Keratinocyte (primary cell): ENCODE measurements around the gene MALRD1. TPM values are rescaled to one million over a fixed set of nuclear protein-coding genes. Genes with fewer than 3 reads are reported as not detected.

Experiments
- DNase-seq: peaks from one replicate; pipeline ENCODE4 v3.0.0-alpha.2; 2011; ENCODE audit warnings: low read depth, missing footprints, low spot score
- FAIRE-seq: peaks from 2 replicates; lab custom pipeline; 2011; peaks lifted over from hg19 to GRCh38; lab: Jason Lieb, UNC
- H2AFZ ChIP-seq: 2 replicates; pipeline ENCODE4 v1.6.0; 2012; ENCODE audit warnings: low read length, control low read depth, inconsistent platforms; ENCODE audit not compliant: control insufficient read depth
- H3K27ac ChIP-seq: 2 replicates; pipeline ENCODE4 v1.5.1; 2011; ENCODE audit warnings: low read length; ENCODE audit not compliant: control insufficient read depth, insufficient read depth
- H3K27me3 ChIP-seq: 3 replicates; pipeline ENCODE4 v1.6.0; 2011; ENCODE audit warnings: low read length; ENCODE audit not compliant: control insufficient read depth, insufficient read depth; ENCODE audit errors: extremely low read depth
- H3K36me3 ChIP-seq, 2 experiments: 2 replicates in 1 of 2; 3 replicates in 1 of 2; pipeline ENCODE4 v1.5.1; 2011; ENCODE audit warnings: low read length in 2 of 2, mild to moderate bottlenecking in 1 of 2; ENCODE audit not compliant: control insufficient read depth in 2 of 2, insufficient read depth in 2 of 2; ENCODE audit errors: extremely low read depth in 1 of 2
- H3K4me1 ChIP-seq: 3 replicates; pipeline ENCODE4 v1.5.1; 2011; ENCODE audit warnings: low read length; ENCODE audit not compliant: control insufficient read depth, insufficient read depth; ENCODE audit errors: extremely low read depth
- H3K4me2 ChIP-seq: 3 replicates; pipeline ENCODE4 v1.6.0; 2011; ENCODE audit warnings: low read depth, low read length; ENCODE audit not compliant: control insufficient read depth, insufficient read depth; ENCODE audit errors: extremely low read depth
- H3K4me3 ChIP-seq, 3 experiments: fragments of 200-600 bp in 1 of 3; sonication (generic) in 1 of 3; 2 replicates in 2 of 3; 3 replicates in 1 of 3; pipeline ENCODE4 v1.5.1; 2011 to 2016; ENCODE audit warnings: low read length in 3 of 3, mild to moderate bottlenecking in 3 of 3, control low read depth in 2 of 3, inconsistent platforms in 1 of 3, low read depth in 1 of 3, mixed read lengths in 1 of 3, mixed run types in 1 of 3, moderate library complexity in 1 of 3; ENCODE audit not compliant: control insufficient read depth in 2 of 3, insufficient read depth in 2 of 3; ENCODE audit errors: extremely low read depth in 1 of 3
- H3K79me2 ChIP-seq: 2 replicates; pipeline ENCODE4 v1.6.0; 2012; ENCODE audit warnings: low read length; ENCODE audit not compliant: control insufficient read depth, insufficient read depth
- H3K9ac ChIP-seq: 3 replicates; pipeline ENCODE4 v1.6.0; 2011; ENCODE audit warnings: low read length; ENCODE audit not compliant: control insufficient read depth, insufficient read depth; ENCODE audit errors: extremely low read depth
- H3K9me1 ChIP-seq: 3 replicates; pipeline ENCODE4 v1.6.0; 2011; ENCODE audit warnings: low read length; ENCODE audit not compliant: control insufficient read depth, insufficient read depth; ENCODE audit errors: extremely low read depth
- H3K9me3 ChIP-seq: 2 replicates; pipeline ENCODE4 v1.5.1; 2012; ENCODE audit warnings: low read depth, low read length; ENCODE audit not compliant: control insufficient read depth
- H4K20me1 ChIP-seq: 3 replicates; pipeline ENCODE4 v1.6.0; 2011; ENCODE audit warnings: low read length; ENCODE audit not compliant: control insufficient read depth, insufficient read depth; ENCODE audit errors: extremely low read depth
- EZH2 ChIP-seq: IDR thresholded peaks from one replicate; pipeline ENCODE4 v1.6.1; 2012; ENCODE audit warnings: inconsistent platforms, mild to moderate bottlenecking, low read length, moderate library complexity
- dilution Hi-C: fragments of 300-500 bp; cut with MboI; formaldehyde crosslinking; loops from one replicate; pipeline ENCODE4 v1.7.0; 2020; ENCODE audit warnings: low sequenced_read_pairs; ENCODE audit not compliant: extremely low pct_ligation_motif_present
- polyA plus RNA-seq, 5 experiments: library from polyadenylated mRNA; depleted of rRNA in 3 of 5; stranded (reverse) in 3 of 5; stranded (forward) in 1 of 5; unstranded in 1 of 5; fragments of >200 nt; gene quantifications; 1 replicate in 1 of 5; 2 replicates in 3 of 5; 3 replicates in 1 of 5; pipeline versions ENCODE4 v1.2.1 to v1.2.3, GENCODE V29; 2011 to 2012; ENCODE audit warnings: missing spikeins in 2 of 5, low read depth in 1 of 5, low replicate concordance in 1 of 5
- TF ChIP-seq, protein P1 (sequence below), 3 experiments: IDR thresholded peaks in 1 of 3; conservative IDR thresholded peaks in 1 of 3; optimal IDR thresholded peaks in 1 of 3; 2 replicates in 2 of 3; 3 replicates in 1 of 3; pipeline versions ENCODE3 to v1.5.1; 2011; ENCODE audit warnings: low read length in 3 of 3, mild to moderate bottlenecking in 3 of 3, moderate library complexity in 2 of 3, control low read depth in 1 of 3, inconsistent platforms in 1 of 3; ENCODE audit not compliant: insufficient read depth in 2 of 3; ENCODE audit errors: extremely low read depth in 1 of 3

Gene MALRD1
- polyA plus RNA-seq, 1 donor (not counting 4 experiments of a cell fraction or from before 2014, with no cell fraction given): not detected

DNA sequence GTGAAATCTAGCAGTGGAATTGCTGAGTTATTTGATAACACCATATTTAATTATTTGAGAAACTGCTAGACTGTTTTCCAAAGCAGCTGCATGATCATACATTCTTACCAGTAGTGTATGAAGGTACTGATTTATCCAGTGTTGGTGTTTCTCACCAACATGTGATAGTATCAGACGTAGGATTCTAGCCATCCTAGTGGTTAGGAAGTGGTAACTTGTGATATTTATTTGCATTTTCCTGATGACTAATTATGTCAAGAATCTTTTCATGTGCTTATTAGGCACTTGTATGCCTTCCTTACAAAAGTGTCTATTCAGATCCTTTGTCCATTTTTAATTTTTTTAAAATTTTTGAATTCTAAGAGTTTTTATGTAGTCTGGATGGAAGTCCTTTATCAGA is 713.4 kb downstream of the MALRD1 start:
- no peaks in the 10 kb centered on the region for H3K9me3 ChIP-seq
- no peaks in the 10 kb centered on the region for H3K27me3 ChIP-seq
- no peak overlapping the region for H3K4me2 ChIP-seq
- H3K36me3 ChIP-seq: no peaks in the 10 kb centered on the region
- no peak overlapping the region for H2AFZ ChIP-seq
- no peaks in the 10 kb centered on the region for H3K9me1 ChIP-seq
- FAIRE-seq: peak; percentile 36
- H4K20me1 ChIP-seq: no peaks in the 10 kb centered on the region
- TF ChIP-seq, protein P1, sequence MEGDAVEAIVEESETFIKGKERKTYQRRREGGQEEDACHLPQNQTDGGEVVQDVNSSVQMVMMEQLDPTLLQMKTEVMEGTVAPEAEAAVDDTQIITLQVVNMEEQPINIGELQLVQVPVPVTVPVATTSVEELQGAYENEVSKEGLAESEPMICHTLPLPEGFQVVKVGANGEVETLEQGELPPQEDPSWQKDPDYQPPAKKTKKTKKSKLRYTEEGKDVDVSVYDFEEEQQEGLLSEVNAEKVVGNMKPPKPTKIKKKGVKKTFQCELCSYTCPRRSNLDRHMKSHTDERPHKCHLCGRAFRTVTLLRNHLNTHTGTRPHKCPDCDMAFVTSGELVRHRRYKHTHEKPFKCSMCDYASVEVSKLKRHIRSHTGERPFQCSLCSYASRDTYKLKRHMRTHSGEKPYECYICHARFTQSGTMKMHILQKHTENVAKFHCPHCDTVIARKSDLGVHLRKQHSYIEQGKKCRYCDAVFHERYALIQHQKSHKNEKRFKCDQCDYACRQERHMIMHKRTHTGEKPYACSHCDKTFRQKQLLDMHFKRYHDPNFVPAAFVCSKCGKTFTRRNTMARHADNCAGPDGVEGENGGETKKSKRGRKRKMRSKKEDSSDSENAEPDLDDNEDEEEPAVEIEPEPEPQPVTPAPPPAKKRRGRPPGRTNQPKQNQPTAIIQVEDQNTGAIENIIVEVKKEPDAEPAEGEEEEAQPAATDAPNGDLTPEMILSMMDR (optimal IDR thresholded peaks at IDR 0.05 in 1 of 3, IDR thresholded peaks at IDR 0.05 in 1 of 3, conservative IDR thresholded peaks at IDR 0.05 in 1 of 3; ENCODE audit: extremely low read depth in 1 of 3, insufficient read depth in 2 of 3, low read length in 3 of 3): no peak
- TF ChIP-seq EZH2: no peak
- no peak for DNase-seq
- no peak overlapping the region for H3K4me3 ChIP-seq
- no peaks in the 10 kb centered on the region for H3K79me2 ChIP-seq
- dilution Hi-C loops: no loop called here
- peaks cover 2% of the 10 kb centered on the region for H3K4me1 ChIP-seq
- H3K9ac ChIP-seq: no peak overlapping the region
- no peak overlapping the region for H3K27ac ChIP-seq

DNA sequence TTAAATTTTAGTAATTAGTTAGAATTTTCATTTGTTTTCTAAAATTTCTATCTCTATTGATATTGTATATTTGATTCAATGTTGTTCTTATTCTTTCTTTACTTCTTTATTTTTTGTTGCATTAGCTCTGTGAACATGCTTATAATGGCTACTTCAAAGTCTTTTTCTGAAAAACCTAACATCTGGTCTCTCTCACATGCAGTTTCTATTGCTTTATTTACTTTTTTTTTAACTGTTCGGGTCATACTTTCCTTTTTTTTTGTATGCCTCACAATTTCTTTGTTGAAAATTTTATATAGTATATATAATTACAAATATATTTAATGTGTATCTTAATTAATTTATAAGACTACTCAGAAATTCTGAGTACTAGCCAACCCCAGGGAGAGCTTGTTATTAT is 715.5 kb downstream of the MALRD1 start:
- Histone ChIP-seq H3K79me2 (no peaks in the 10 kb centered on the region), H4K20me1 (no peaks in the 10 kb centered on the region), H3K9me3 (no peaks in the 10 kb centered on the region), H3K4me3 (no peak overlapping the region), H3K4me2 (no peak overlapping the region), H2AFZ (no peak overlapping the region), H3K27me3 (no peaks in the 10 kb centered on the region), H3K9ac (no peak overlapping the region), H3K9me1 (no peaks in the 10 kb centered on the region), H3K4me1 (peaks cover 2% of the 10 kb centered on the region), H3K27ac (no peak overlapping the region), H3K36me3 (no peaks in the 10 kb centered on the region)
- TF ChIP-seq, protein P1 (optimal IDR thresholded peaks at IDR 0.05 in 1 of 3, IDR thresholded peaks at IDR 0.05 in 1 of 3, conservative IDR thresholded peaks at IDR 0.05 in 1 of 3; ENCODE audit: extremely low read depth in 1 of 3, insufficient read depth in 2 of 3, low read length in 3 of 3): no peak
- TF ChIP-seq EZH2: no peak
- DNase-seq: no peak
- dilution Hi-C loops: no loop called here
- FAIRE-seq: no peak
